ENCODE measurements around the gene CSGALNACT2.

CSGALNACT2 gene

GRCh38 chr10:43100366-43100765 lies 37.9 kb upstream of the CSGALNACT2 start:
- no peak overlapping the region for H3K4me3 ChIP-seq (ENCODE audit: insufficient read depth, low read depth, low read length, poor library complexity, severe bottlenecking)
- no peak for DNase-seq
- no peaks in the 10 kb centered on the region for H3K36me3 ChIP-seq (ENCODE audit: control insufficient read depth, insufficient read depth, low read length)
- peaks cover 8% of the 10 kb centered on the region for H3K27me3 ChIP-seq (replicated peaks; ENCODE audit: control insufficient read depth, insufficient read depth, low read length, poor library complexity, severe bottlenecking)
- H3K27ac ChIP-seq (ENCODE audit: insufficient read depth, low read length, poor library complexity, severe bottlenecking): no peak overlapping the region
- no peaks in the 10 kb centered on the region for H3K9me3 ChIP-seq (ENCODE audit: control insufficient read depth, low read length)
- H3K4me1 ChIP-seq (ENCODE audit: control insufficient read depth, insufficient read depth, low read length, poor library complexity, severe bottlenecking): peaks cover 8% of the 10 kb centered on the region

- peaks cover 8% of the 10 kb centered on the region for H3K27me3 ChIP-seq (replicated peaks; ENCODE audit: control insufficient read depth, insufficient read depth, low read length, poor library complexity, severe bottlenecking)
Measured at GRCh38 chr10:43102063-43102828, 36.0 kb upstream of the CSGALNACT2 start.

GRCh38 chr10:43105102-43105955 lies 32.9 kb upstream of the CSGALNACT2 start:
- Histone ChIP-seq H3K27ac (ENCODE audit: insufficient read depth, low read length, poor library complexity, severe bottlenecking) (no peak overlapping the region), H3K4me1 (ENCODE audit: control insufficient read depth, insufficient read depth, low read length, poor library complexity, severe bottlenecking) (peaks cover 13% of the 10 kb centered on the region), H3K9me3 (ENCODE audit: control insufficient read depth, low read length) (no peaks in the 10 kb centered on the region), H3K4me3 (ENCODE audit: insufficient read depth, low read depth, low read length, poor library complexity, severe bottlenecking) (peak overlapping the region; percentile 71), H3K27me3 (replicated peaks; ENCODE audit: control insufficient read depth, insufficient read depth, low read length, poor library complexity, severe bottlenecking) (peaks cover 8% of the 10 kb centered on the region), H3K36me3 (ENCODE audit: control insufficient read depth, insufficient read depth, low read length) (no peaks in the 10 kb centered on the region)
- DNase-seq: peak; percentile 55 to 62 (median 58)

More at GRCh38 chr10:43102063-43102828, 36.0 kb upstream of the CSGALNACT2 start:
- Histone ChIP-seq H3K27ac (ENCODE audit: insufficient read depth, low read length, poor library complexity, severe bottlenecking) (no peak overlapping the region), H3K9me3 (ENCODE audit: control insufficient read depth, low read length) (no peaks in the 10 kb centered on the region), H3K4me1 (ENCODE audit: control insufficient read depth, insufficient read depth, low read length, poor library complexity, severe bottlenecking) (peaks cover 13% of the 10 kb centered on the region), H3K36me3 (ENCODE audit: control insufficient read depth, insufficient read depth, low read length) (no peaks in the 10 kb centered on the region), H3K4me3 (ENCODE audit: insufficient read depth, low read depth, low read length, poor library complexity, severe bottlenecking) (no peak overlapping the region)
- DNase-seq: no peak

GRCh38 chr10:43105956-43106229 lies 32.4 kb upstream of the CSGALNACT2 start:
- Histone ChIP-seq H3K27me3 (replicated peaks; ENCODE audit: control insufficient read depth, insufficient read depth, low read length, poor library complexity, severe bottlenecking) (peaks cover 8% of the 10 kb centered on the region), H3K4me3 (ENCODE audit: insufficient read depth, low read depth, low read length, poor library complexity, severe bottlenecking) (no peak overlapping the region), H3K4me1 (ENCODE audit: control insufficient read depth, insufficient read depth, low read length, poor library complexity, severe bottlenecking) (peaks cover 13% of the 10 kb centered on the region), H3K36me3 (ENCODE audit: control insufficient read depth, insufficient read depth, low read length) (no peaks in the 10 kb centered on the region), H3K9me3 (ENCODE audit: control insufficient read depth, low read length) (no peaks in the 10 kb centered on the region), H3K27ac (ENCODE audit: insufficient read depth, low read length, poor library complexity, severe bottlenecking) (no peak overlapping the region)
- no peak for DNase-seq

GRCh38 chr10:43106256-43107091 lies 31.8 kb upstream of the CSGALNACT2 start:
- peaks cover 13% of the 10 kb centered on the region for H3K4me1 ChIP-seq (ENCODE audit: control insufficient read depth, insufficient read depth, low read length, poor library complexity, severe bottlenecking)
- peaks cover 8% of the 10 kb centered on the region for H3K27me3 ChIP-seq (replicated peaks; ENCODE audit: control insufficient read depth, insufficient read depth, low read length, poor library complexity, severe bottlenecking)
- H3K36me3 ChIP-seq (ENCODE audit: control insufficient read depth, insufficient read depth, low read length): no peaks in the 10 kb centered on the region
- DNase-seq: no peak
- H3K9me3 ChIP-seq (ENCODE audit: control insufficient read depth, low read length): no peaks in the 10 kb centered on the region
- H3K27ac ChIP-seq (ENCODE audit: insufficient read depth, low read length, poor library complexity, severe bottlenecking): no peak overlapping the region
- H3K4me3 ChIP-seq (ENCODE audit: insufficient read depth, low read depth, low read length, poor library complexity, severe bottlenecking): no peak overlapping the region

GRCh38 chr10:43108951-43109350 lies 29.3 kb upstream of the CSGALNACT2 start:
- Histone ChIP-seq H3K27ac (ENCODE audit: insufficient read depth, low read length, poor library complexity, severe bottlenecking) (no peak overlapping the region), H3K36me3 (ENCODE audit: control insufficient read depth, insufficient read depth, low read length) (no peaks in the 10 kb centered on the region), H3K27me3 (replicated peaks; ENCODE audit: control insufficient read depth, insufficient read depth, low read length, poor library complexity, severe bottlenecking) (peaks cover 8% of the 10 kb centered on the region), H3K4me3 (ENCODE audit: insufficient read depth, low read depth, low read length, poor library complexity, severe bottlenecking) (no peak overlapping the region), H3K9me3 (ENCODE audit: control insufficient read depth, low read length) (no peaks in the 10 kb centered on the region), H3K4me1 (ENCODE audit: control insufficient read depth, insufficient read depth, low read length, poor library complexity, severe bottlenecking) (peaks cover 13% of the 10 kb centered on the region)
- no peak for DNase-seq

GRCh38 chr10:43109671-43110249 lies 28.5 kb upstream of the CSGALNACT2 start:
- DNase-seq: no peak
- Histone ChIP-seq H3K27ac (ENCODE audit: insufficient read depth, low read length, poor library complexity, severe bottlenecking) (no peak overlapping the region), H3K36me3 (ENCODE audit: control insufficient read depth, insufficient read depth, low read length) (no peaks in the 10 kb centered on the region), H3K4me1 (ENCODE audit: control insufficient read depth, insufficient read depth, low read length, poor library complexity, severe bottlenecking) (peaks cover 9% of the 10 kb centered on the region), H3K4me3 (ENCODE audit: insufficient read depth, low read depth, low read length, poor library complexity, severe bottlenecking) (no peak overlapping the region), H3K9me3 (ENCODE audit: control insufficient read depth, low read length) (no peaks in the 10 kb centered on the region), H3K27me3 (replicated peaks; ENCODE audit: control insufficient read depth, insufficient read depth, low read length, poor library complexity, severe bottlenecking) (peaks cover 4% of the 10 kb centered on the region)

GRCh38 chr10:43110338-43111071 lies 27.7 kb upstream of the CSGALNACT2 start:
- no peak for DNase-seq
- H3K36me3 ChIP-seq (ENCODE audit: control insufficient read depth, insufficient read depth, low read length): no peaks in the 10 kb centered on the region
- no peaks in the 10 kb centered on the region for H3K27me3 ChIP-seq (replicated peaks; ENCODE audit: control insufficient read depth, insufficient read depth, low read length, poor library complexity, severe bottlenecking)
- no peak overlapping the region for H3K27ac ChIP-seq (ENCODE audit: insufficient read depth, low read length, poor library complexity, severe bottlenecking)
- H3K9me3 ChIP-seq (ENCODE audit: control insufficient read depth, low read length): no peaks in the 10 kb centered on the region
- H3K4me1 ChIP-seq (ENCODE audit: control insufficient read depth, insufficient read depth, low read length, poor library complexity, severe bottlenecking): peaks cover 4% of the 10 kb centered on the region
- H3K4me3 ChIP-seq (ENCODE audit: insufficient read depth, low read depth, low read length, poor library complexity, severe bottlenecking): no peak overlapping the region

GRCh38 chr10:43111101-43111500 lies 27.1 kb upstream of the CSGALNACT2 start:
- Histone ChIP-seq H3K4me1 (ENCODE audit: control insufficient read depth, insufficient read depth, low read length, poor library complexity, severe bottlenecking) (no peaks in the 10 kb centered on the region), H3K27ac (ENCODE audit: insufficient read depth, low read length, poor library complexity, severe bottlenecking) (no peak overlapping the region), H3K4me3 (ENCODE audit: insufficient read depth, low read depth, low read length, poor library complexity, severe bottlenecking) (no peak overlapping the region), H3K36me3 (ENCODE audit: control insufficient read depth, insufficient read depth, low read length) (no peaks in the 10 kb centered on the region), H3K27me3 (replicated peaks; ENCODE audit: control insufficient read depth, insufficient read depth, low read length, poor library complexity, severe bottlenecking) (no peaks in the 10 kb centered on the region), H3K9me3 (ENCODE audit: control insufficient read depth, low read length) (no peaks in the 10 kb centered on the region)
- no peak for DNase-seq
